GM23338 (cell line): Measurements from ENCODE around the gene NFX1. TPM values are rescaled to one million over a fixed set of nuclear protein-coding genes. Genes with fewer than 3 reads are reported as not detected.

ENCODE experiments used
- ATAC-seq: fragments of 200-7000 bp; cut with Tn5 transposase; 3 replicates; pipeline ENCODE4 v1.9.1; 2020
- DNase-seq: peaks from one replicate; pipeline ENCODE4 v3.0.0-alpha.2; 2015; ENCODE audit warnings: low spot score
- H2AFZ ChIP-seq: fragments of 200-600 bp; sonication (generic); 2 replicates; pipeline ENCODE4 v1.8.0; 2016; ENCODE audit warnings: antibody characterized with exemption, mild to moderate bottlenecking, moderate library complexity
- H3F3A ChIP-seq: fragments of 200-600 bp; sonication (generic); replicated peaks from 2 replicates; pipeline ENCODE4 v1.8.0; 2017; ENCODE audit warnings: antibody characterized with exemption, mixed run types, low read depth
- H3K27ac ChIP-seq: fragments of 200-600 bp; sonication (generic); 2 replicates; pipeline ENCODE4 v1.6.1; 2016; ENCODE audit warnings: low read depth
- H3K27me3 ChIP-seq: fragments of 200-600 bp; sonication (generic); 2 replicates; pipeline ENCODE4 v1.8.0; 2016; ENCODE audit warnings: mild to moderate bottlenecking, mixed run types, moderate library complexity; ENCODE audit not compliant: insufficient read depth
- H3K36me3 ChIP-seq: fragments of 200-600 bp; sonication (generic); 2 replicates; pipeline ENCODE4 v1.8.0; 2016; ENCODE audit warnings: mild to moderate bottlenecking; ENCODE audit not compliant: insufficient read depth
- H3K4me1 ChIP-seq: fragments of 200-600 bp; sonication (generic); 2 replicates; pipeline ENCODE4 v1.8.0; 2016; ENCODE audit warnings: mild to moderate bottlenecking, moderate library complexity; ENCODE audit not compliant: insufficient read depth
- H3K4me2 ChIP-seq: fragments of 200-600 bp; sonication (generic); 2 replicates; pipeline ENCODE4 v1.7.1; 2017; ENCODE audit warnings: mixed run types
- H3K4me3 ChIP-seq: fragments of 200-600 bp; sonication (generic); 2 replicates; pipeline ENCODE4 v1.6.1; 2016; ENCODE audit warnings: mixed run types
- H3K79me2 ChIP-seq: fragments of 200-600 bp; sonication (generic); replicated peaks from 2 replicates; pipeline ENCODE4 v1.8.0; 2017; ENCODE audit warnings: mild to moderate bottlenecking; ENCODE audit not compliant: insufficient read depth
- H3K9me2 ChIP-seq: fragments of 200-600 bp; sonication (generic); 2 replicates; pipeline ENCODE4 v1.8.0; 2017; ENCODE audit not compliant: insufficient read depth
- H4K20me1 ChIP-seq: fragments of 200-600 bp; sonication (generic); replicated peaks from 2 replicates; pipeline ENCODE4 v1.8.0; 2017; ENCODE audit warnings: mild to moderate bottlenecking; ENCODE audit not compliant: insufficient read depth
- H3K27ac Mint-ChIP-seq: 2 replicates; pipeline ENCODE4 v1.8.0; 2020; ENCODE audit warnings: inconsistent platforms, mild to moderate bottlenecking, moderate library complexity, mixed read lengths
- H3K27me3 Mint-ChIP-seq: 3 replicates; pipeline ENCODE4 v1.8.0; 2022; ENCODE audit warnings: low read depth, mild to moderate bottlenecking, moderate library complexity, mixed read lengths, inconsistent platforms; ENCODE audit not compliant: insufficient read depth, poor library complexity
- H3K36me3 Mint-ChIP-seq: 3 replicates; pipeline ENCODE4 v1.8.0; 2021; ENCODE audit warnings: low read depth, mild to moderate bottlenecking, inconsistent platforms, moderate library complexity, mixed read lengths
- H3K4me1 Mint-ChIP-seq: 3 replicates; pipeline ENCODE4 v1.8.0; 2020; ENCODE audit warnings: mild to moderate bottlenecking, inconsistent platforms, mixed read lengths
- H3K4me3 Mint-ChIP-seq: 3 replicates; pipeline ENCODE4 v1.8.0; 2021; ENCODE audit warnings: moderate library complexity, mild to moderate bottlenecking, inconsistent platforms, mixed read lengths
- H3K9me3 Mint-ChIP-seq: 3 replicates; pipeline ENCODE4 v1.8.0; 2020; ENCODE audit warnings: moderate library complexity, mild to moderate bottlenecking, inconsistent platforms, mixed read lengths
- CREB1 ChIP-seq: fragments of 250-450 bp; sonication (Bioruptor Pico); IDR thresholded peaks from 2 replicates; pipeline ENCODE4 v1.5.0; 2020; ENCODE audit warnings: low read depth, mild to moderate bottlenecking, moderate library complexity
- CTCF ChIP-seq, 2 experiments: fragments of 200-600 bp in 1 of 2; sonication (generic) in 1 of 2; conservative IDR thresholded peaks; 2 replicates each; pipeline versions ENCODE4 v1.5.1 to v1.6.1; 2016 to 2017; ENCODE audit warnings: antibody characterized with exemption in 2 of 2, low read depth in 2 of 2, mild to moderate bottlenecking in 2 of 2, moderate library complexity in 1 of 2
- ETS1 ChIP-seq: IDR thresholded peaks from 2 replicates; pipeline ENCODE4 v1.6.1; 2016; ENCODE audit warnings: antibody characterized with exemption
- EZH2 ChIP-seq: fragments of 200-600 bp; sonication (generic); IDR thresholded peaks from one replicate; pipeline ENCODE4 v1.8.0; 2017; ENCODE audit warnings: antibody characterized with exemption, mild to moderate bottlenecking, low read depth; ENCODE audit not compliant: unreplicated experiment
- EZH2phosphoT487 ChIP-seq: fragments of 200-600 bp; sonication (generic); IDR thresholded peaks from one replicate; pipeline ENCODE4 v1.8.1; 2018; ENCODE audit warnings: antibody characterized with exemption; ENCODE audit not compliant: unreplicated experiment
- JUNB ChIP-seq: IDR thresholded peaks from one replicate; pipeline ENCODE4 v1.6.1; 2016; ENCODE audit warnings: antibody characterized with exemption; ENCODE audit not compliant: unreplicated experiment
- NANOG ChIP-seq: IDR thresholded peaks from 2 replicates; pipeline ENCODE4 v1.6.1; 2016; ENCODE audit warnings: antibody characterized with exemption, borderline replicate concordance
- POLR2AphosphoS5 ChIP-seq: IDR thresholded peaks from 2 replicates; pipeline ENCODE4 v1.6.1; 2016; ENCODE audit warnings: antibody characterized with exemption, low read depth
- REST ChIP-seq: IDR thresholded peaks from one replicate; pipeline ENCODE4 v1.6.1; 2018; ENCODE audit warnings: antibody characterized with exemption; ENCODE audit not compliant: unreplicated experiment
- STAT1 ChIP-seq: IDR thresholded peaks from one replicate; pipeline ENCODE4 v1.6.1; 2016; ENCODE audit warnings: antibody characterized with exemption; ENCODE audit not compliant: unreplicated experiment
- ZNF114 ChIP-seq: fragments of 250-450 bp; sonication (Bioruptor Pico); IDR thresholded peaks from 2 replicates; pipeline ENCODE4 v1.5.0; 2020; ENCODE audit warnings: mild to moderate bottlenecking, moderate library complexity
- ZNF331 ChIP-seq: fragments of 250-450 bp; sonication (Bioruptor Pico); IDR thresholded peaks from 2 replicates; pipeline ENCODE4 v1.5.0; 2020; ENCODE audit warnings: low read depth, mild to moderate bottlenecking, moderate library complexity
- ZNF462 ChIP-seq: fragments of 250-450 bp; sonication (Bioruptor Pico); IDR thresholded peaks from 2 replicates; pipeline ENCODE4 v1.5.0; 2020; ENCODE audit warnings: mild to moderate bottlenecking, moderate library complexity
- polyA plus RNA-seq: library from polyadenylated mRNA; unstranded; fragments of >200 nt; fragmentation: Nextera tagmentation; extraction: Ambion mirVana; gene quantifications from 2 replicates; pipeline ENCODE4 v1.2.1, GENCODE V29; 2016
- total RNA-seq: library from RNA; depleted of rRNA; stranded (reverse); fragments of >200 nt; shearing (Covaris generic); gene quantifications from 2 replicates; pipeline ENCODE4 v1.2.3, GENCODE V29; 2014

Gene NFX1
- total and polyA plus RNA-seq, 2 experiments from 2014 or later = 13.9 to 26.1 TPM

GRCh38 chr9:33270146-33270545, 20.2 kb upstream of the NFX1 start:
- H3K79me2 ChIP-seq = peaks cover 19% of the 10 kb centered on the region
- DNase-seq (no peak), ATAC-seq (no peak)
- no peaks in the 10 kb centered on the region for H3K9me3 Mint-ChIP-seq
- H3K4me1 ChIP-seq = peaks cover 5% of the 10 kb centered on the region; the same call in 1 of the 2 replicates
- H3K27ac Mint-ChIP-seq = no peak overlapping the region
- no peak overlapping the region for H3K4me2 ChIP-seq
- H3F3A ChIP-seq = no peaks in the 10 kb centered on the region
- TF ChIP-seq EZH2phosphoT487 (no peak), CTCF (conservative IDR thresholded peaks at IDR 0.05; ENCODE audit: low read depth in 2 of 2) (no peak), STAT1 (no peak), POLR2AphosphoS5 (no peak), NANOG (no peak), REST (no peak), JUNB (no peak), ZNF462 (CRISPR knock-in tag) (no peak), ZNF114 (no peak), ETS1 (no peak), ZNF331 (CRISPR knock-in tag) (no peak), EZH2 (no peak), CREB1 (CRISPR knock-in tag) (no peak)
- no peak overlapping the region for H3K4me3 ChIP-seq
- peaks cover 5% of the 10 kb centered on the region for H4K20me1 ChIP-seq
- H3K4me1 Mint-ChIP-seq = peaks cover 2% of the 10 kb centered on the region; the same call in 1 of the 3 replicates
- H3K9me2 ChIP-seq = no peaks in the 10 kb centered on the region
- H3K36me3 Mint-ChIP-seq = peaks cover 34% of the 10 kb centered on the region
- no peak overlapping the region for H2AFZ ChIP-seq
- H3K27me3 Mint-ChIP-seq = peaks cover 2% of the 10 kb centered on the region
- H3K27ac ChIP-seq = no peak overlapping the region
- no peaks in the 10 kb centered on the region for H3K27me3 ChIP-seq
- peaks cover 41% of the 10 kb centered on the region for H3K36me3 ChIP-seq
- H3K4me3 Mint-ChIP-seq = no peak overlapping the region
